Peyer's patch (tissue), 4 donors: Measurements from ENCODE around the gene ETS2. TPM values are rescaled to one million over a fixed set of nuclear protein-coding genes. Genes with fewer than 3 reads are reported as not detected.

Experiments used
- DNase-seq, 3 donors: peaks; one replicate each; pipeline ENCODE4 v3.0.0-alpha.2; 2017 to 2019
- H3K27ac ChIP-seq, 4 donors: fragments of 200-600 bp; sonication (generic); one replicate each; pipeline ENCODE4 v1.5.1; 2016 to 2019
- H3K27me3 ChIP-seq, 2 donors: fragments of 200-600 bp; sonication (generic); one replicate each; pipeline ENCODE4 v1.5.1; 2019
- H3K36me3 ChIP-seq, 3 donors: fragments of 200-600 bp; sonication (generic); one replicate each; pipeline ENCODE4 v1.5.1; 2016 to 2019
- H3K4me1 ChIP-seq, 4 donors: fragments of 200-600 bp; sonication (generic); one replicate each; pipeline ENCODE4 v1.5.1; 2016 to 2019
- H3K4me3 ChIP-seq, 4 donors: fragments of 200-600 bp; sonication (generic); 1 replicate in 3 of 4; 2 replicates in 1 of 4; pipeline ENCODE4 v1.5.1; 2016 to 2019; ENCODE audit warnings: mild to moderate bottlenecking in 1 of 4
- H3K9me3 ChIP-seq, 4 donors: fragments of 200-600 bp; sonication (generic); one replicate each; pipeline ENCODE4 v1.5.1; 2016 to 2019; ENCODE audit warnings: mild to moderate bottlenecking in 1 of 4
- CTCF ChIP-seq, 6 experiments: fragments of 450-650 bp in 4 of 6; fragments of 200-600 bp in 2 of 6; sonication (generic) in 1 of 6; IDR thresholded peaks; one replicate each; pipeline ENCODE4 v1.5.1; 2017 to 2019; ENCODE audit warnings: antibody characterized with exemption in 6 of 6, mild to moderate bottlenecking in 3 of 6, moderate library complexity in 1 of 6
- POLR2A ChIP-seq, 2 donors: fragments of 450-650 bp; IDR thresholded peaks; one replicate each; pipeline ENCODE4 v1.5.1; 2017; ENCODE audit warnings: antibody characterized with exemption in 2 of 2, mild to moderate bottlenecking in 2 of 2, moderate library complexity in 2 of 2
- total RNA-seq, 4 donors: library from RNA; depleted of rRNA; stranded (reverse); fragments of >200 nt; gene quantifications; one replicate each; pipeline ENCODE4 v1.1.0, GENCODE V29; 2016

ETS2 gene
- total RNA-seq, 4 donors from 2014 or later: 127 to 186 (median 147) TPM

- H3K27ac ChIP-seq: peak overlapping the region in 2 of 4 donors; percentile 33 to 52
- H3K27me3 ChIP-seq: no peaks in the 10 kb centered on the region
- H3K36me3 ChIP-seq: no peaks in the 10 kb centered on the region
- no peak overlapping the region for H3K4me3 ChIP-seq
- DNase-seq: no peak
- H3K4me1 ChIP-seq: peaks cover 0 to 6% (median 0%) of the 10 kb centered on the region in 4 donors
- TF ChIP-seq POLR2A (IDR thresholded peaks at IDR 0.05) (no peak), CTCF (IDR thresholded peaks at IDR 0.05) (no peak)
- H3K9me3 ChIP-seq: peaks cover 0 to 11% (median 0%) of the 10 kb centered on the region in 4 donors
Measured at GRCh38 chr21:38780879-38781278, 24.9 kb upstream of the ETS2 start.

DNA sequence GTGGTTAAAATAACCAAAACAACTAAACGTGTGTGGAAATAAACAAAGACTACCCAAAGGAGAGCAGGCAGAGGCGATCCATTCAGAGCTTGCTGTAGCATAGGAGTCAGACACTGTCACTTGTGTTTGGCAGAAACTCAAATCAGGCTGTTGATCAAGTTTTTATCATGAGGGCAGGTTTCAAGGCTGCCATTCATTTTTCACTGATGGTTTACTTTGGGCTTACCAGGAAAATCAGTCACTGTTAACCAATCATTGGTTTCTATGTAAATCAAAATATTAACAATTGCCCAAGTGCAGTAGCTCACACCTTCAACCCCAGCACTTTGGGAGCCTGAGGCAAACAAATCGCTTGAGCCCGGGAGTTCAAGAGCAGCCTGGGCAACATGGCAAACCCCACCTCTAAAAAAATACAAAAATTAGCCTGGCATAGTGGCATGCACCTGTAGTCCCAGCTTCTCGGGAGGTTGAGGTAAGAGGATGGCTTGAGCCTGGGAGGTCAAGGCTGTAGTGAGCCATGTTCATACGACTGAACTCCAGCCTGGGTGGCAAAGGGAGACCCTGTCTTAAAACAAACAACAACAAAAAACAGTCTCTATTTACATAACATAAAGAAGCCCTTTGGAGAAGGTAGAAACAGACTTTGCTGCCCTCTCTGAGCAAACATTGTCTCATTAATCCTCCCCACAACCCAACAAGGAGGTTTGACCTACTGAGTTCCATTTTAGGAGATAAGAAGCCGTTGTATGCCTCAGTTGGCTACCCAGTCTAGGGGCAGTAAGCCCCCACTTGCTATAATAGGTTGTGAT lies 21.1 kb upstream of the ETS2 start:
- H3K4me3 ChIP-seq: no peak overlapping the region
- TF ChIP-seq POLR2A (IDR thresholded peaks at IDR 0.05) (no peak), CTCF (IDR thresholded peaks at IDR 0.05) (no peak)
- H3K36me3 ChIP-seq: no peaks in the 10 kb centered on the region
- DNase-seq: no peak
- H3K27ac ChIP-seq: peak overlapping the region in 1 of 4 donors; percentile 7
- peaks cover 0 to 7% (median 0%) of the 10 kb centered on the region in 4 donors for H3K9me3 ChIP-seq
- peaks cover 0 to 25% (median 3%) of the 10 kb centered on the region in 4 donors for H3K4me1 ChIP-seq
- no peaks in the 10 kb centered on the region for H3K27me3 ChIP-seq

GRCh38 chr21:38785483-38785882 lies 20.2 kb upstream of the ETS2 start:
- Histone ChIP-seq H3K36me3 (no peaks in the 10 kb centered on the region), H3K27me3 (no peaks in the 10 kb centered on the region), H3K4me1 (peaks cover 0 to 33% (median 4%) of the 10 kb centered on the region in 4 donors), H3K9me3 (peaks cover 0 to 7% (median 0%) of the 10 kb centered on the region in 4 donors), H3K4me3 (no peak overlapping the region), H3K27ac (no peak overlapping the region)
- no peak for DNase-seq
- TF ChIP-seq POLR2A (IDR thresholded peaks at IDR 0.05) (no peak), CTCF (IDR thresholded peaks at IDR 0.05) (no peak)

DNA sequence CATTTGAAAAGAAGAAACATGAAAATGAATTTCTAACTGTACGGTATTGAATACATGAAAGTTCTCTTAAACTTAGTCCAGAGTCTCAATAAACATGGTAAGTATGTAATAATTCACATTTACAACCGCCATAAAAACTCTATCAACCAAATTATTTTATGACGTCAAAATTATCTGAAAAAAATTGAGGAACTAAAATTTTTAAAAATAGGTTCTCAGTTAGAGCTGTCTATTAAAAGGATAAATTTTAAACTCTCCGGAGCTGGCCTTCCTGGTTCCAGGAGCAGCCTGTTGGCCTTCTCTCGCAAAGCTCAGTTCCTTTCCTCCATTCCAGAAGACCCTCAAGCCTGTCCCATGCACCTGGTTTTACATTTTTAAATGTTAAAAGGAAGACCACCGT lies 18.7 kb upstream of the ETS2 start:
- H3K36me3 ChIP-seq: no peaks in the 10 kb centered on the region
- TF ChIP-seq CTCF (IDR thresholded peaks at IDR 0.05) (no peak), POLR2A (IDR thresholded peaks at IDR 0.05) (no peak)
- H3K27ac ChIP-seq: peak overlapping the region in 3 of 4 donors; percentile 70 to 90 (median 87)
- peak overlapping the region in 1 of 4 donors; percentile 6 for H3K4me3 ChIP-seq
- DNase-seq: no peak
- H3K9me3 ChIP-seq: peaks cover 0 to 7% (median 0%) of the 10 kb centered on the region in 4 donors
- H3K4me1 ChIP-seq: peaks cover 0 to 42% (median 6%) of the 10 kb centered on the region in 4 donors
- H3K27me3 ChIP-seq: no peaks in the 10 kb centered on the region

GRCh38 chr21:38787461-38788274 lies 18.1 kb upstream of the ETS2 start:
- DNase-seq: peak in 2 of 3 donors; percentile 85 to 90
- peak in 1 of 2 donors; percentile 57 for TF ChIP-seq POLR2A (IDR thresholded peaks at IDR 0.05)
- no peak for TF ChIP-seq CTCF (IDR thresholded peaks at IDR 0.05)
- no peaks in the 10 kb centered on the region for H3K36me3 ChIP-seq
- H3K4me1 ChIP-seq: peaks cover 0 to 42% (median 6%) of the 10 kb centered on the region in 4 donors
- H3K9me3 ChIP-seq: peaks cover 0 to 6% (median 0%) of the 10 kb centered on the region in 4 donors
- H3K4me3 ChIP-seq: peak overlapping the region in 2 of 4 donors; percentile 6 to 34
- H3K27me3 ChIP-seq: no peaks in the 10 kb centered on the region
- H3K27ac ChIP-seq: peak overlapping the region in 3 of 4 donors; percentile 70 to 90 (median 87)
